PC-3 (cell line): ENCODE measurements around the gene COL4A3. TPM values are rescaled to one million over a fixed set of nuclear protein-coding genes. Genes with fewer than 3 reads are reported as not detected.

Experiments used
- ATAC-seq: fragments of 200-7000 bp; cut with Tn5 transposase; 2 replicates; pipeline ENCODE4 v1.9.1; 2020; ENCODE audit warnings: mild to moderate bottlenecking, moderate library complexity
- BruUV-seq: library from RNA; stranded (reverse); fragments of 400-500 nt; replicated peaks from 2 replicates; lab custom pipeline; 2021; lab: Mats Ljungman, UMichigan
- CTCF ChIA-PET: fragments of 300-600 bp; sonication (Branson Sonifier 250); formaldehyde crosslinking; loops from one replicate; lab custom pipeline; 2022; ENCODE audit warnings: antibody characterized with exemption; lab: Charles Lee
- POLR2A ChIA-PET: fragments of 300-600 bp; sonication (Branson Sonifier 250); formaldehyde crosslinking; loops from one replicate; lab custom pipeline; 2022; ENCODE audit warnings: antibody characterized with exemption; ENCODE audit not compliant: unreplicated experiment; lab: Charles Lee
- DNase-seq: peaks from one replicate; pipeline ENCODE4 v3.0.0-alpha.2; 2015
- H2AFZ ChIP-seq: fragments of 300-600 bp; sonication (generic); 2 replicates; pipeline ENCODE4 v1.6.0; 2016; ENCODE audit warnings: antibody characterized with exemption, low read length
- H3F3A ChIP-seq: fragments of 300-600 bp; sonication (generic); one replicate; pipeline ENCODE4 v1.6.0; 2017; ENCODE audit warnings: antibody characterized with exemption, low read length, control low read depth, mild to moderate bottlenecking; ENCODE audit not compliant: unreplicated experiment
- H3K27ac ChIP-seq: fragments of 300-600 bp; sonication (generic); 2 replicates; pipeline ENCODE4 v1.5.1; 2016; ENCODE audit warnings: mild to moderate bottlenecking, low read length
- H3K27me3 ChIP-seq: fragments of 300-600 bp; sonication (generic); 2 replicates; pipeline ENCODE4 v1.6.1; 2016; ENCODE audit warnings: low read length, mixed read lengths
- H3K36me3 ChIP-seq: fragments of 300-600 bp; sonication (generic); 2 replicates; pipeline ENCODE4 v1.6.1; 2016; ENCODE audit warnings: low read depth, mixed run types, low read length, mixed read lengths
- H3K4me1 ChIP-seq: fragments of 300-600 bp; sonication (generic); 2 replicates; pipeline ENCODE4 v1.5.1; 2016; ENCODE audit warnings: low read length; ENCODE audit not compliant: insufficient read depth
- H3K4me2 ChIP-seq: fragments of 300-600 bp; sonication (generic); 2 replicates; pipeline ENCODE4 v1.6.0; 2016; ENCODE audit warnings: low read length
- H3K4me3 ChIP-seq: fragments of 300-600 bp; sonication (generic); 2 replicates; pipeline ENCODE4 v1.5.1; 2016; ENCODE audit warnings: mild to moderate bottlenecking, low read length, mixed read lengths
- H3K79me2 ChIP-seq: fragments of 300-600 bp; sonication (generic); 2 replicates; pipeline ENCODE4 v1.6.1; 2017; ENCODE audit warnings: low read length, mixed read lengths
- H3K9ac ChIP-seq: fragments of 300-600 bp; sonication (generic); 2 replicates; pipeline ENCODE4 v1.6.0; 2016; ENCODE audit warnings: mild to moderate bottlenecking, low read length
- H3K9me2 ChIP-seq: fragments of 300-600 bp; sonication (generic); replicated peaks from 2 replicates; pipeline ENCODE4 v1.6.1; 2016; ENCODE audit warnings: mixed run types, low read length, mixed read lengths
- H3K9me3 ChIP-seq: fragments of 300-600 bp; sonication (generic); 2 replicates; pipeline ENCODE4 v1.6.1; 2016; ENCODE audit warnings: low read length, mixed read lengths
- H4K20me1 ChIP-seq: fragments of 300-600 bp; sonication (generic); 2 replicates; pipeline ENCODE4 v1.6.1; 2016; ENCODE audit warnings: low read length, mixed read lengths
- CTCF ChIP-seq: fragments of 300-600 bp; sonication (generic); conservative IDR thresholded peaks from 2 replicates; pipeline ENCODE4 v1.5.1; 2017; ENCODE audit warnings: antibody characterized with exemption, low read depth, mild to moderate bottlenecking, low read length
- EZH2 ChIP-seq: fragments of 300-600 bp; sonication (generic); IDR thresholded peaks from one replicate; pipeline ENCODE4 v1.6.1; 2017; ENCODE audit warnings: antibody characterized with exemption, mild to moderate bottlenecking, low read length; ENCODE audit not compliant: unreplicated experiment
- EZH2phosphoT487 ChIP-seq: fragments of 300-600 bp; sonication (generic); IDR thresholded peaks from 2 replicates; pipeline ENCODE4 v1.6.1; 2018; ENCODE audit warnings: mild to moderate bottlenecking, antibody characterized with exemption, low read length, borderline replicate concordance
- intact Hi-C: fragments of 100-400 bp; cut with micrococcal nuclease; formaldehyde crosslinking; loops from 2 replicates; pipeline ENCODE4 v1.9.0; 2023
- total RNA-seq: library from RNA; depleted of rRNA; stranded (reverse); fragments of >200 nt; gene quantifications from 2 replicates; pipeline ENCODE4 v1.2.3, GENCODE V29; 2014

Gene COL4A3
- total RNA-seq, 1 experiment from 2014 or later: 0.73 TPM

DNA sequence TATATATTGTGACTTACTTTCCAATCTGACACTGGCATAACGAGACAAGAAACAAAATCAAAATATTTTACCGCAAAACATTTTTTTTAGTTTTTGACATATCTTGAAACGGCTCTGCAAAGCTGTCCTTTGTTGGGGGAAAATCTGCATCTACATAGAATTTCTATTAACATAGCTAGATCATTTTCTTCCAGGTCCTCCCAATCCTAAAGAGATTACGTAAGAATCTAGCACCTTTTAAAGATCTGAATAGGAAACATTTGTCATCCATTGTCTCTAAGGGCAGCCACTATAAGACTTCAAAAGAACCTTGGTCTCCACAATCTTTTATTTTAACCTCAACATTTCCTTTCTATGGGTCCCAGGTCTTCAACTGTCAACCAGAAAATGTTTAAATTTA is 159.4 kb downstream of the COL4A3 start:
- Histone ChIP-seq H4K20me1 (0 out of 2 replicates have a peak, but pooled peaks cover 3% of the 10 kb centered on the region), H3K9me2 (no peaks in the 10 kb centered on the region), H3K79me2 (peaks cover 36% of the 10 kb centered on the region), H3K27ac (no peak overlapping the region), H3K9me3 (no peaks in the 10 kb centered on the region), H3K36me3 (no peaks in the 10 kb centered on the region), H2AFZ (no peak overlapping the region), H3K4me2 (no peak overlapping the region), H3K27me3 (no peaks in the 10 kb centered on the region), H3K9ac (no peak overlapping the region), H3K4me1 (peaks cover 20% of the 10 kb centered on the region), H3F3A (no peaks in the 10 kb centered on the region), H3K4me3 (no peak overlapping the region)
- POLR2A ChIA-PET: no interaction called here
- no TSS peak for BruUV-seq
- intact Hi-C loops: loop anchor here (2.0 kb wide), 1 partner anchor 193 kb away; no protein-coding TSS in a partner anchor
- ATAC-seq (no peak), DNase-seq (no peak)
- CTCF ChIA-PET: interaction anchor here (0.6 kb wide), 1 partner anchor 222 kb away, joined by 3 read pairs; no protein-coding TSS in a partner anchor
- no peak for TF ChIP-seq EZH2phosphoT487
- no peak for TF ChIP-seq EZH2
- no peak for TF ChIP-seq CTCF

DNA sequence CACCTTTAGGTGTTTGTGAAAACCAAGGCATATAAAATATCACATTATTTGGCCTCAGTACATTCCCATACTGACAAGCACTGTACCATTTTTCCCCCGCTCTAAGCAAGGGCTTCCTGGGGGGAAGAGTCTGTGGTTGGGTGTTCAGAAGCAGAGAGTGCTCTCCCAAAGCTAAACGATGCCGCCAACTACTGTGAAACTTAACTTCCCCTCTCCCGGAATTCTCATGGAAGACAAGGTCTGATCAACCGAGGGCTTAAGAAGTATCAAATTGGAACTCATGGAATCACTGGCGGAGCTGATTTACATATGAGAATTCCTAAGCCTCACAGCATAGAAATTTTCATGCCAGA is 160.2 kb downstream of the COL4A3 start:
- H4K20me1 ChIP-seq: 0 out of 2 replicates have a peak, but pooled peaks cover 3% of the 10 kb centered on the region
- TF ChIP-seq EZH2phosphoT487: no peak
- BruUV-seq: TSS peak; percentile 86
- peak overlapping the region; percentile 41; the same call in 1 of the 2 replicates for H3K27ac ChIP-seq
- H3K9me2 ChIP-seq: no peaks in the 10 kb centered on the region
- H3K4me1 ChIP-seq: peaks cover 27% of the 10 kb centered on the region
- ChIA-PET CTCF (no interaction called here), POLR2A (no interaction called here)
- intact Hi-C loops: loop anchor here (2.0 kb wide), 1 partner anchor 194 kb away; no protein-coding TSS in a partner anchor
- H3K27me3 ChIP-seq: no peaks in the 10 kb centered on the region
- peak overlapping the region; percentile 90 for H3K9ac ChIP-seq
- H2AFZ ChIP-seq: peak overlapping the region; percentile 99
- ATAC-seq (no peak), DNase-seq (no peak)
- H3K4me2 ChIP-seq: peak overlapping the region; percentile 88
- H3F3A ChIP-seq: no peaks in the 10 kb centered on the region
- H3K36me3 ChIP-seq: no peaks in the 10 kb centered on the region
- peaks cover 44% of the 10 kb centered on the region for H3K79me2 ChIP-seq
- H3K4me3 ChIP-seq: peak overlapping the region; percentile 86
- H3K9me3 ChIP-seq: no peaks in the 10 kb centered on the region

DNA sequence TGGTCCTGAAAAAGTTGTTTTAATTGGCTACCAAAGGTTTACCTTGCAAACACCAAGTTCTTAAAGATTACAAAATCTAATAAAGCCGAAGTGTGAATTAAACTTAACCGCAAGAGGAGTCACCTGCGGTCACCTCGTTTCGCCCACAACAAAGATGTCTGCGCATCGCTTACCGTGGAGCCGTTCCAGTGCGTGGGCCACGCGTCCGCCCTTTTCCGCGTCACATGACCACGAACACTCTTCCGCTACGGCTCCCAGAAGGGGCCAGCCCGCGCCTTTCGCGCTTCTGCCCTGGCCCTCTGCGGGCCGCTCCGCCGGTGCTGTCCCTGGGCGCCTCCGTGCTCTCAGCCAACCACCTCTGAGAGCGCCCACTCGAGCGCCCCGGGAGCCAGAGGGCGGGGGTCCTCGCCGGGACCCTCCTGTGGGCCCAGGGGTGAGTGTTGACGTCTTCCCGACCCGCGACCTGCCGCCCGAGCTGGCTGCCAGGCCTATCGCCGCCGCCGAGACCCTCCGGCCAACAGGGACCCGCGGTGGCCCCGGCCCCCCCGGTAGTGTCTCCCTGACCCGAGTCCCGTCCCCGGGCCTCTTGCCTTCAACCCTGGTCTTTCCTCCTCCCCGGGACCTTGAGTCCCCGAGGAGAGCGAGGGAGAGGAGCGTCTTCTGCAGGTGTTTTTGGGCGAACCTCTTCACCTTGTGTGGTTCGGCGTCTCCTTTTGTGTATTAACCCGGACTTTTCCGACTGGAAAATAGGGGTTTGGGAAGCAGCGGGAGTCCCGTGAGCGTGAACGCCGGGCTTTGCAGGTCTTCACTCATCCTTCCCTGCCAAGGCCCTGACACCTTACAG is 160.8 kb downstream of the COL4A3 start, which contains the start of gene MFF:
MFF (plus strand) TSS at position 257 of the 844 bp plus-strand sequence. CDS start 5,415 bp downstream, outside the sequence.
- intact Hi-C loops: loop anchor here (1.0 to 2.0 kb wide), 2 partner anchors 87 to 194 kb away; no protein-coding TSS in a partner anchor
- no TSS peak for BruUV-seq

More for the DNA sequence above, 160.8 kb downstream of the COL4A3 start, which contains the start of gene MFF:
- Histone ChIP-seq H3K4me1 (peaks cover 31% of the 10 kb centered on the region), H3K36me3 (no peaks in the 10 kb centered on the region), H3K27ac (peak within 1 kb of the TSS; percentile 59), H3K27me3 (no peaks in the 10 kb centered on the region), H3K79me2 (peaks cover 50% of the 10 kb centered on the region), H3K4me2 (peak within 1 kb of the TSS; percentile 88), H4K20me1 (0 out of 2 replicates have a peak, but pooled peaks cover 3% of the 10 kb centered on the region), H3K9ac (peak within 1 kb of the TSS; percentile 90), H3K9me2 (no peaks in the 10 kb centered on the region), H3K9me3 (no peaks in the 10 kb centered on the region), H3K4me3 (peak within 1 kb of the TSS; percentile 86), H3F3A (no peaks in the 10 kb centered on the region), H2AFZ (peak within 1 kb of the TSS; percentile 99)
- DNase-seq: peak; percentile 90
- ChIA-PET POLR2A (no interaction called here), CTCF (no interaction called here)
- peak; percentile 82 for ATAC-seq
- TF ChIP-seq CTCF (peak; percentile 54; the same call in 1 of the 2 replicates), EZH2phosphoT487 (no peak)
